HG02852 (cell line): ENCODE data around the gene NAT10.

Source experiments
- ATAC-seq: cut with Tn5 transposase; IDR thresholded peaks from one replicate; pipeline ENCODE4 v1.9.1; 2021; ENCODE audit warnings: mild to moderate bottlenecking, moderate library complexity; ENCODE audit not compliant: unreplicated experiment

NAT10 gene

GRCh38 chr11:34148504-34149165 lies 43.2 kb downstream of the NAT10 start:
- no peak for ATAC-seq

GRCh38 chr11:34149274-34149673 lies 43.8 kb downstream of the NAT10 start:
- ATAC-seq, result no peak

- no peak for ATAC-seq
Observed at GRCh38 chr11:34149786-34150185, 44.4 kb downstream of the NAT10 start.

GRCh38 chr11:34150494-34151151 lies 45.2 kb downstream of the NAT10 start:
- no peak for ATAC-seq

- ATAC-seq, result no peak
Observed at GRCh38 chr11:34151166-34151565, 45.7 kb downstream of the NAT10 start.

- ATAC-seq, result no peak
Observed at GRCh38 chr11:34151916-34152845, 46.8 kb downstream of the NAT10 start.

GRCh38 chr11:34154059-34154875 lies 48.8 kb downstream of the NAT10 start:
- peak; percentile 70 for ATAC-seq

- ATAC-seq, result no peak
Observed at GRCh38 chr11:34155057-34155756, 49.8 kb downstream of the NAT10 start.

DNA sequence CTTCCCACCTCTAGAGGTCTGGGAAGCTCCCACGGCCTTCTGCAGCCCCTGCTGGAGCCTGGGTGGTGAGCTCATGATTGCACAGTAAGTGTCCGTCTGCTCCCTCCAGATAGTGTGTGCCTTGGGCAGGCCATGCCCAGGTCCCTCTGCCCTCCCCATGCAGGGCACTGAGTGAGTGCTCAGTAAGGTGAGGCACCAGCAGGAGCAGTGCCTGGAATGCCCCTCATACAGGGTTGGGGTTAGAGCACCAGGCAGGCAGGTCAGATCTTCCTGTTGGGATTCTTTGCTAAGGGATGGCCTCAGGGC lies 50.3 kb downstream of the NAT10 start:
- ATAC-seq, result no peak

DNA sequence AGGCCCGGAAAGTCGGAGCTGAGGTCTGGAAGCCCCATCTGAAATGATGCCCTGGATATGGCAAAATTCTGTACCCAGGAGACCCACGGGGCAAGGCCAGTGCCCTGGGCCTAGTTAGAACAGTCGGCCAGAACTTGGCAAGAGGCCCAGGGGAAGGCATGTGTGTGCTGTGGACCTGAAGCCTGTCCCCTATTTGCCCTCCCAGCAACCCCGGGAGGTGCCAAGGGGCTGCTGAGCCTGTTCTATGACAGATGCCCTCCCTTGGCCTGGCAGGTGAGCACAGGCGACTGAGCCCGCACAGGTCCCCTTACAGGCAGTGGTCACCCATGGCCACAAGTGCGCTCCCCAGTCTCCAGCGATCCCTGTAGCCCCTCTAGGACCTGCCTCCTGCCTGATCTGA lies 51.7 kb downstream of the NAT10 start:
- ATAC-seq, result no peak

DNA sequence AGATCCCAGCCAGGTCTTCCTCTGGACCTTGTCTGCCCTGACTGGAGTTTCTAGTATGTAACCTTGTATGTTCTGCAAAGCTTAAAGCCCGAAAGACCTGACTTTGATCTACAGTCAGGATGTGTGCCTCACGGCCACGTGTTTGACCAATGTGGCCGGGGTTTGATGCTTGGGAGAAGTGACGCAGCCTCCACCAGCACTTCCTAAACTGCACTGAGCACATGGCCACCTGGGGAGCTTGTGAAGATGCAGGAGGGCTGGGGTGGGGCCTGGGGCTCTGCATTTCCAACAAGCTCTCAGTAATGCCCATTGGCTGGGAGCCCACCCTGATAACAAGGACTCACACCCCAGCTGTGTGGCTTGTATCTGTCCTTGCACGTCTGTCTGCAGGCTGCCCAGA lies 53.2 kb downstream of the NAT10 start:
- no peak for ATAC-seq

DNA sequence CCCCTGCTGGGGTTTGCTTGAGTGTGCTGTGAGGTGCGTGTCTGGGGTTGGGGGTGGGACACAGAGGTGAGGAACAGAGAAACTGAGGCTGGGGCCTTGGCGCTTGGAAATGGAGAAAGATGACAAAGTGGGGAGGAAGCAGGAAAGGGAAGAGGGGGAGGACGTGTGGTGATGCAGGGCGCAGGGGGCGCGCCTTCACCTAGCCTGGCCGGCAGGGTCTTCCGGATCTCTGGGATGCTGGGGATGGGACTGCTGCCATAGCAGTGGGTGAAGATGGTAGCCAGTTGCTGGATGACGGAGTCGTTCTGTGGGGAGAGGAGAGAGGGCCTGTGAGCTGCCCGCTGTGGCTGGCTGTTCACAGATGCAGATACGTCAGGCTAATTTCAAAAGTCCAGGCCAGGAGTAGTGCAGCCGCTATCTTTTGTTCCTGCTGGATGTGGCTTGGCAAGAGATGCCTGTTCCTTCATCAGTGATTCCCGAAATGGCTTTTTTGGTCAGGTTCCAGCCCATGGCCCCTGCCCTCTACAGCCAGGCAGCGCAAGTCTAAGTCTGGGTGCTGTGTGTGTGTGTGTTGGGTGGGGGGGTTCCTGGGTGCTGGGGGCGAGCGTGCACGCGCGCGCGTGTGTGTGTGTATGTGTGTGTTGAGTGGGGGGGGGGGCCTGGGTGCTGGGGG lies 54.8 kb downstream of the NAT10 start:
- no peak for ATAC-seq

GRCh38 chr11:34160791-34161190 lies 55.4 kb downstream of the NAT10 start:
- ATAC-seq, result no peak

DNA sequence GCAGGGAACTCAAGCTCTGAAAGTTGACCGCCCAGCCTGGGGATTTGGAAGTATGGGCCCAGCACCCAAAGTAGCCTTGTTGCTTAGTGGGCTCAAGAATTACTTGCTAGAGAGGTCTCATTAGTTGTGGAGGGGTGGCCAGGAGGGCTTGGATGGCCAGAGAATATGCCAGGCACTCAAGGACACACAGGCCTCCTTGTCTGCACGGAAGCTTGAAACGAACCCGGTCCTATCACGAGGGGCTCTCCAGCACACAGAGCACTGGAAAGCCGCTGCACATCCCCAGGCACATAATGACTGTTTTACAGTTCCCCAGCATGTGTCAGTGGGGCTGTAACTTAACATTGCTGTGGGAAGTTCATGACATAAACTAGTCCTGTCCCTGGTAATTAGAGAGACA lies 55.9 kb downstream of the NAT10 start:
- ATAC-seq, result peak; percentile 31

DNA sequence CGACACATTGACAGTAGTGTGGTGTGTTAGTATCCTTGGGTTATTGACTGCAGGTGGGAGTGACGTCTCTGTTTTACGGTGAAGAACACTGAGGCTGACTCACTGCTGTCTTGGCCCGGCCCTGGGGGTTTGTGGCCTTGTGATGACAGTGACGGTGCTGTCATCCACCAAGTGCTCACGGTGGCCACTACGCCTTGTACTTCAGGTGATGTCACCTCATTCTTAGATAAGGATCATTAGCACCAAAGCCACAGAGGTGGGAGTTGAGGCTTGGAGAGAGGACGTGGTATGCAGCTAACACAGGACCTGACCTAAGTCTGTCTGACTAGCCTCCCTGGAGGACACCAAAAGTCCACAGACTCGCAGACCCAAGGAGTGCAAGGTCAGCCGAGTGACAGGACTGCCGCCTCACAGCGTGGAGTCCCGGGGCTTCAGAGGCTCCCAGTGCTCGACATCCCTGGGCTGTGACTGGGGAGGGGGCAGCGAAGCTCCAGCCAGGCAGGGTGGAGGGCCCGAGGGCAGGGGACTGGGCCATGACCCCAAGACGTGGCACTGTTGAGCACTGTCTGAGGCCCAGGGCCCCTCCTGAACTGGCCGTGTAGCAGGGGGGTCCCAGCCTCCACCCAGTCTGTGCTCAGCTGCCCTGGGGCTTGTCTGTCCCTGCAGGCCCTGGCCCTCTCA lies 56.5 kb downstream of the NAT10 start:
- peak; percentile 70 for ATAC-seq

- no peak for ATAC-seq
Observed at GRCh38 chr11:34162493-34162820, 57.0 kb downstream of the NAT10 start.

GRCh38 chr11:34162856-34163255 lies 57.4 kb downstream of the NAT10 start:
- no peak for ATAC-seq

- ATAC-seq, result no peak
Observed at GRCh38 chr11:34165121-34165520, 59.7 kb downstream of the NAT10 start.

- no peak for ATAC-seq
Observed at GRCh38 chr11:34165786-34166555, 60.5 kb downstream of the NAT10 start.
